Erythroblast (primary cell): ENCODE measurements around the gene CARS2.

Source experiments
- GATA1 ChIP-seq: IDR thresholded peaks from 2 replicates; pipeline ENCODE4 v1.6.1; 2011; ENCODE audit warnings: low read depth, mild to moderate bottlenecking, control low read depth, low read length, moderate library complexity
- POLR2A ChIP-seq: IDR thresholded peaks from 2 replicates; pipeline ENCODE4 v1.6.1; 2011; ENCODE audit warnings: mild to moderate bottlenecking, low read length

GRCh38 chr13:110600261-110600819 is 105.6 kb downstream of the CARS2 start:
- TF ChIP-seq POLR2A = no peak
- TF ChIP-seq GATA1 = no peak
